Glomerular endothelial cell (primary cell): ENCODE results near the gene ZDBF2. TPM values are rescaled to one million over a fixed set of nuclear protein-coding genes. Genes with fewer than 3 reads are reported as not detected.
"Not testable (repeated sequence)": the region's sequence is repeated elsewhere in the genome, so short reads cannot be mapped to it uniquely, and the experiment has no call there.

Experiments
- DNase-seq: peaks from one replicate; pipeline ENCODE4 v3.0.0-alpha.2; 2011; ENCODE audit warnings: low read depth, low spot score; ENCODE audit errors: extremely low read depth
- total RNA-seq: library from RNA; depleted of rRNA; stranded (reverse); fragments of >200 nt; gene quantifications from 2 replicates; pipeline ENCODE4 v1.2.3, GENCODE V29; 2015

ZDBF2 gene
- total RNA-seq, result 6.3 and 8.2 TPM in 2 replicates

DNA sequence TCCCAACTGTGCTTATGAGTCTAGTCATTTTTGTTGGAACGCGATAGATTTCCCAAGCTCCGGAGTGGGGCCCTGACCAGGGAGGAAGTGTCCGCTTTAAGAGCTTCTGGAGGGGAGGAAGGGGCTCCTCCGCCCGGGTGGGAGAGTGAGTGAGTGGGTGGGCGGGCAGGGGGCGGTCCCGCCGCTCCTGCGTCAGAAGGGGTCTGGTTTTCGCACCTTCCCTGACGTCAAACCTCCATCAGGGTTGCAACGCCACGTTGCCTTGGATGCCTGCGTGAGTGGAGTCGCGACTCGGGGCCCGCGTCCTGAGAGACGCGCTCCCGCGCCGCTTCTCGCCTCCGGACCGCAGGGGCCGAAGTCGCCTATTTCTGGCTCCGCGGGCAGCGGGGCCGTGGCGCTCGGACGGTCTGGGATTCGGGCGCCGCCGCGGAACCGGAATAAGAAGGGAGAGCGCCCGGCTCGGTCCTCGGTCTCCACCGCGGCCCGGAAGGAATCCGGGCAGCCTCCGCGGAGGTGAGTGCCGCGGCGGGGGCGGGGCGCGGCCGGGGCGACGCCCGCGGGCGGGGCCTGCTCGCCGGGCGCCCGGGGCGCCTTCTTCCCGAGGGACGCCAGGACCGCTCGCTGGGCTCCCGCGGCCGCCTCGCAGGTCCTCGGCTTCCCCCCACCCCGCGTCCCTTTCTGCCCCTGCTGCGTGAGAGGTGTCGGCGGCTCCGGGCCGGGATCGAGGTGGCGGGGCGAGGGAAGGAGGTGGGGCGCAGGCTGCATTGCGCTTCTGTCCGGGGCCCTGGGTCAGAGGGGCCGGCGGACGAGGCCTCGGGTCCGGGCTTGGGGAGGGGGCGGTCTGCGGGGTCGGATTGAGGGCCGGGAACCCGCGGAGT, at the start of gene ZDBF2:
Gene ZDBF2 (plus strand): TSS at position 230 of the 878 bp plus-strand sequence. CDS start 7,187 bp downstream, outside the sequence.
- no peak for DNase-seq

DNA sequence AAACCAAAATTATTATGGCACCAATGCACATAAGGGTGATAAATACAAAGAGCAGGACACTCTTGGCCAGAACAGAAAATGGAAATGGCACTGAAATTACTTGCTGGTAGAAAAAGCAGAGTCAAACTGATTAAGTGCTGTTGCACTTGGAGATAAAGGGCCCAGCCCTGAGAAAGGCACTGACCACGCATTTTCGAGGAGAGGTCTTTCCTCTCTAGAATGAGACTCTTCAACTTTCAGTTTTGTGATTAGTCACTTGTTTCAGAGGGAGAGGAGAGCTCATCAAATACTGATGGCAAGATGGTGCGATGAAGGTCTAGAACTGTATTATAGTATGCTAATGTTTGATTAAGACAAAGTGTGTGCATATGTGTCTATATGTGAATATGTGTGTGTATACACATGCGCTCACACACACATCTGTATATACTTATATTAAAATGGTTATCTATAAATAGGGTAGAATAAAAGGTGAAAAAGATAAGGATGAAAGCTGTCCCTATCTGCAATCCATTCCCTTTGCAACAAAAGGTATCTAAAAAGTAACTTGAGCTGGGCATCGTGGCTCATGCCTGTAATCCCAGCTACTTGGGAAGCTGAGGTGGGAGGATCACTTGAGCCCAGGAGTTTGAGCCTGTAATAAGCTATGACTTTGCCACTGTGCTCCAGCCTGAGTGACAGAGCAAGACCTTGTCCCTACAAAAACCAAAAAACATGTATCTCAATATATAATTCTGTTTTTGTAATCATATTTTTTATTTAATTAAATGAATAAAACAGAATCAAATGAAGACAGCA, 48.8 kb upstream of the ZDBF2 start:
- DNase-seq, result no peak

DNA sequence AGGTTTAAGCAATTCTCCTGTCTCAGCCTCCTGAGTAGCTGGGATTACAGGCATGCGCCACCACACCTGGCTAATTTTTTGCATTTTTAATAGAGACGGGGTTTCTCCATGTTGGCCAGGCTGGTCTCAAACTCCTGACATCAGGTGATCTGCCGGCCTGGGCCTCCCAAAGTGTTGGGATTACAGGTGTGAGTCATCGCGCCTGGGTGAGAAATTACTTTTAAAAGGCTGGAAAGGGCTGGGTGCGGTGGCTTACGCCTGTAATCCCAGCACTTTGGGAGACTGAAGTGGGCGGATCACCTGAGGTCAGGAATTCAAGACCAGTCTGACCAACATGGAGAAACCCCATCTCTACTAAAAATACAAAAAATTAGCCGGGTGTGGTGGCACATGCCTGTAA, 45.8 kb upstream of the ZDBF2 start:
- DNase-seq, result not testable (repeated sequence)

DNA sequence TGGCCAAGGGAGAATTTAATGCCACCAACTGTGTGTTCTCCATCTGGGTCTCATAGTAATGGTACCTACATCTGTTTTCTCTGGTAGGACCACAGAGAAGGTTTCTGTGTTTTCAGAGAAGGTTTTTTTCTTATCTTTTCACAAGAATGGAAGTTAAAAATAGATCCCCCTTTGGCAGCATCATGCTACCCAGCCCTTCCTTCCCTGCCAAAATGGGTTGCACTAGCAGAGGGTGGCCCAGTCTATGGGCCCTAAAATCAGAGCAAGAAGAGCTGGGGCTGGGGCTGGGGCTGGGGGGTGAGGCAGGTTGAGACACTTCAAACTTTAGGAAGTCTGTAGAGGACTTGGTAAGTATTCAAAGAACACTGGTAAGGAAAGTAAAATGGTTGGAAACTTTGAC, 44.8 kb upstream of the ZDBF2 start:
- DNase-seq, result no peak

DNA sequence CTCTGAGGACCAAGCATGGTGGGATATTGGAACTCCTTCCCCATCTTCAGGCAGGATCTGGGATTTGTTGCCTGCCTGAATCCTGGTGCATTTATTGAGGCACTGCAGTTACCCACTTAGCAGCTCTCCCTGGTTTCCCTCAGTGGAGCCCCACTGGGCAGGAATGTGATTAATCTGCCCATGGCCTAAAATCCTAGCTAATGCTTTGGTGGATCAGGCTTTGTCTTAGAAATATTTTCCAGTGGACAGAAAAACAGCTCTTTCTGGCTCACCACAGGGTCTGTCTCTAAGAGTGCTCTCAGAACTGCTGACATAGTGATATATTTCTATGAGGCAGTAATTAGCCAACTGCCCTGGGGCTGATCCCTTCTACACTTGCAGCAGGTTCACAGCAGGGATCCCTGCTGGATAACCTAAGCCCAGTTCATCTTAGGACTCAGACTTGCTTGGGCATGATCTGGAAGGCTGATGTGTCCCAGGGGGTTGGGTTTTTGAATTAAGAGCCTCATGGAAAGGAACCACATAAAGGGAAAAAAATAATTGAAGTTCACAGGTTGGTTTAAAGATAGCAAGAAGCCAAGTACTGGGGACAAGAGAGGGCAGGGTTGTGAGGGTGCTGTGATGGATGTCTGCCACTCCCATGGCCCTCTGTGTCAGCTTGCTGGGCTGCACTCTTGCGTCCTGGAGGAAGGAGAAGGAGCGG, 44.3 kb upstream of the ZDBF2 start:
- DNase-seq, result no peak

DNA sequence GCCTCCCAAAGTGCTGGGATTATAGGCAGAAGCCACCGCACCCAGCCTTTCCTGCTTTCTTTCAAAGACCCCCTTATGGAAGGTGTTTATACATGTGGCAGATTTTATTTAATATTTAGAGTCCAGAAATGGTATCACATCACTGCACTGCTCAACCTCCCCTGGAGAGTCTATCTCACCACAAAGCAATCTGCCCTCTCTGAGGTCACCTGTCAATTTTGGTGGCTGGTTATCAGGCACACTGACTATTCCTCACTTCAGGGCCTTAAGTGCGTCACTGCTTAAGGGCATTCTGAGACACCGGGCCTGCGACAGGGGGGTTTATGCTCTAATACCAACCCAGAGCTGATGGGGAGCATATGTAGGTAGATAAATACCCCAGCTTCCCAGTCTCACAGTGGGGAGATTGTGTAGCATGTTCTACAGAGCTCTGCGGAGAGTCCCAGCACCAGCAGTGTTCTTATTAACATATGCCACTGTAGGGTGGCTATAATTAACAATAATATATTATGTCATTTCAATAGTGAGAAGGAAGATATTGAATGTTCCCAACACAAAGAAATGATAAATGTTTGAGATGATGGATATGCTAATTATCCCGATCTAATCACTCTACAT, 42.7 kb upstream of the ZDBF2 start:
- DNase-seq, result no peak

DNA sequence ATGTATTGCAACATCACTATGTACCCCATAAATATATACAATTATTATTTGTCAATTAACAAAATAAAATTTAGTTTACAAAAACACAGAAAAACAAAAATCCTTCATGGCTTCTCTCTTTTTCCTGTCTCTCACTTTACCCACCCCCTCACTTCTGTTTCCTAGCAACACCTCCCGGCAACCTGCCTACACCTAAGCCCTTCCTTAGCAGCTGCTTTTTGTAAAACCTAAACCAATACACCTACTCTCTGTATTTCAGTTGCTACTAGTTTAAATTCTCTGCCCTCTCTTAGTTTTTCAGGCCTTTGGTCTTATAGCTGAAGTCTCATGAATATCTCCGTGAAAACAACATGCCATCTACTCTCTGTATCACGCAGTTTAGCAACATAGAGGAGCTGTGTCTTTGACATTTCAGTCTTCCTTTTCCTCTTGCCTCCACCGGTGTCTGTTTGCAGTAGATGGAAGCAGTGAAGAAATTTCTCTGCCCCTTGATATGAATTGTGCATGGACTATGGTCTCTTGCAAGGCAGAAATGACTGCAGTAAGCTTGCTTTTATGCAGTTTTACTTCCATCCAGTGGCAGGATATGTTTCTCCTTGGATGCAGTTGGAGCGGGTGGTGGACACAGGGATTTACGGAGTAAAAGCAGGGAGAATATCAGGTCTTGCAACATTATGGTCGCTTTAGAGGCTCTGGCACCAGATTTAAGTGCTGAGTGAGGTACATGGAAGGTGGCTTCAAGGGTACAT, 42.0 kb upstream of the ZDBF2 start:
- DNase-seq, result no peak

DNA sequence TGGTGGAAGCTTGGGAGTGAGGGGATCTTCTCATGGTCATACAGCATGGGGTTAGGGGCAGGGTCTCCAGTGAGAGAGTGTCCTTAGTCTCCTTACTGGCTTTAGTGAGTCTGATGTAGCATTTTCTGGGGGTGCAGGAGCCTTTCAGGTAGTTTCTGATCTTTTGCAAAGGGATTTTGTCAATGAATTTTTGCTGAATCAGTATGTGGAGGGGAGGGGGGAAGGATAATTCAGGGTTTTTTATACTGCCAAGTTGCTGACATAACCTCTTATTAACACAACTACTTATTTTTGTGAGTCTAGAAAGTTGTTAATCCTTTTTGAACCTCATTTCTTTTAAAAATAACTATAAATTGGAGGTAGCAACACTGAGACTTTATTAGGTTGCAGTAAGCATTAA, 35.3 kb upstream of the ZDBF2 start:
- no peak for DNase-seq

DNA sequence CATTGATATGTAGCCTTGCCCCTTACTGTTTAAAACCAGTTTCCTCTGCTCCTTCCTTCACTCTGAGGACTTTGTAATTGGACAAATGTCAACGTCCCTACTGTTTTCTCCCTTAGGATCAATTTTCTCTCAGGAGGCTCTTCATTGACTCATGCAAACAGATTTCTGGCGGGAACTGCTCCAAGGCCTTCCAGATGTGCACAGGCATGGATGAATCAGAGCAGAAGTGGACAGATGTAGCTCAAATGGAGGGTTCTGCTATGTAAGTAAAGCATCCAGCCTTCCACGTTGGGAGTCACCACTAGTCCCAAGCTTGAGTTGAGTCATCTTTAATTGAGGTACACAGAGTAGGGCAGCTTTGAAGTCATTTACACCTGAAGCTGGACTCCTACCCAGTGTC, 34.1 kb upstream of the ZDBF2 start:
- no peak for DNase-seq

DNA sequence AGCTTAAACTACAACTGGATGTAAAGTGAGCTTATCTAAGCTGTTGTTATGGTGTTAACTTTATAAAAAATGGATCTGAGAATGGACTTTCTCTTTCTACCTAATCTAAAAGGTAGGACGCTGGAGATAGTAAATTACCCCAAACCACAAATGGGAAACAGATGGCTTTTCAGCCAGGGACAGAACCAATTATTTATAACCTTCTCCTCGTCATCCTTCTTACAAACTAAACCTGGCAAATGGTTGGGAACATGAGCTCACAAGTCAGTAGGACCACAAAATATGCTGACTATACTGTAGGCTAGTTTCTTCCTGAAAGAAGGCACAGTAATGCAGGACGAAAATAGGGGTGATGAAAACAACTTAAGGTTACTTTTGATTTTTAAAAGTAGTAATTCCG, 32.7 kb upstream of the ZDBF2 start:
- DNase-seq, result no peak

DNA sequence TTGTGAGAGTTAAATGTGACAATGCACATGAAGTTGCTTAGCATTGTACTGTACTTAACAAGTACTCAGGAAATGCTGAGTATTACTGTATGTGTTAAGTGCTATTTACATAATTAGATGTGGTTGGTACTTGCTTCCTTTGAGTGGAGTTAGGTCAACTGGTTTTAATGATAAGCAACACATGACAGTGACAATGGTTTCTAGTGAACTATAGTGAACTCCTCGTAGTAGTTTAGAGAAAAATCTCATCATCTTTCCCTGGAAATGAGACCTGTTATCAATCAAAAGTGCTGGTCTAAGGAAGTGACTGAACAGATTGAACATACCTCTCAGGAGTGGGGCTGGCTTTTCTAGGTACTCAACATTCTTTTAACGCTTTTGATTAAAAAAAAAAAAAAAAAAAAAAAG, 29.2 kb upstream of the ZDBF2 start:
- DNase-seq, result no peak

DNA sequence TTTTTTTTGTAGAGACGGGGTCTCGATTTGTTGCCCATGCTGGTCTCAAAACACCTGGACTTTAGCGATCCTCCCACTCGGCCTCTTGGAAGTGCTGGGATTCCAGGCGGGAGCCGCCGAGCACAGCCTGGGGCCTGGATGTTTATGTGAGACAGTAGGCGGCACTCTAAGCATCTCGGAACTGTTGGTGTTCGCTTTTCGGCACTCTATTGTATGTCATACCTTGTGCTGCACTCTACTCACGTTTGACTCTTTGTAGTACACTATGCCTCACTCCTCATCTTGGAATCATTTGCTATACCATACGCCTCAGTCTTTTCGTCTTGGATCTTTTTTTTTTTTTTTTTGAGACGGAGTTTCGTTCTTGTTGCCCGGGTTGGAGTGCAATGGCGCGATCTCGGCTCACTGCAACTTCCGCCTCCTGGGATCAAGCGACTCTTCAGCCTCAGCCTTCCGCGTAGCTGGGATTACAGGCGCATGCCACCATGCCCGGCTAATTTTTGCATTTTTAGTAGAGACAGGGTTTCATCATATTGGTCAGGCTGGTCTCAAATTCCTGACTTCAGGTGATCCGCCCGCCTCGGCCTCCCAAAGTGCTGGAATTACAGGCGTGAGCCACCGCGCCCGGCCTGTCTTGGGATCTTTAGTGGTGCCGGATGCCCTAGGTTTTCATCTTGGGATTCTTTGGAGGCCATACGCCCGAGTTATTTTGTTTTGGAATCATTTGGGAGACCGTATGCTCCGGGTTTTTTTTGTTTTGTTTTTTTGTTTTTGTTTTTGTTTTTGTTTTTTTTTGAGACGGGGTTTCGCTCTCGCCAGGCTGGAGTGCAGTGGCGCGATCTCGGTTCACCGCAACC, 24.2 kb upstream of the ZDBF2 start:
- no peak for DNase-seq

DNA sequence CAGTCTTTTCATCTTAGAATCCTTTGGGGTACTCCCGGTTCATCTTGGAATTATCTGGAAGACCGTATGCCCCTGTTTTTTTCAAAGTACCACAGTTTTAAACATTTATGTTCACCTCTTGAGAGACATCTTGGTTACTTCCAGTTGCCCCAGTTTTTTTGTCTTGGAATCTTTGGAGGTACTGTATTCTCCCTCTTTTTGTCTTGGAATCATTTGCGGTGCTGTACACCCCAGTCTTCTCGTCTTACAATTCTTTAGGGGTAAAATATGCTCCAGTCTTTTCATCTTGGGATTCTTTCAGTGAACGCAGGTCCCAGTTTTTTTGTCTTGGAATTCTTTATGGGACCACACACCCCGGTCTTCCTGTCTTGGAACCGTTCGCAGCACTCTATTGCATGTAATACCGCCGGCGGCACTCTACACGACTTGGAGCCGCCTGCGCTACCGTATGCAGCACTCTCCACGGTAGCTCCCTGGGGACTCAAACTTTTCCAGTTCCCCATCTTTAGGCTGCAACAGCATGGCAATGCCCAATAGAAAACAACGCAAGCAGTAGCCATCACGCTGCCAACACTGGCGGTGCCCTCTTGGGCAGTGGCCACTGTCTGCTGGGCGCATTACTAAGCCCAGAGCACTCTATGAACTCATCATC, 21.2 kb upstream of the ZDBF2 start:
- DNase-seq, result no peak

DNA sequence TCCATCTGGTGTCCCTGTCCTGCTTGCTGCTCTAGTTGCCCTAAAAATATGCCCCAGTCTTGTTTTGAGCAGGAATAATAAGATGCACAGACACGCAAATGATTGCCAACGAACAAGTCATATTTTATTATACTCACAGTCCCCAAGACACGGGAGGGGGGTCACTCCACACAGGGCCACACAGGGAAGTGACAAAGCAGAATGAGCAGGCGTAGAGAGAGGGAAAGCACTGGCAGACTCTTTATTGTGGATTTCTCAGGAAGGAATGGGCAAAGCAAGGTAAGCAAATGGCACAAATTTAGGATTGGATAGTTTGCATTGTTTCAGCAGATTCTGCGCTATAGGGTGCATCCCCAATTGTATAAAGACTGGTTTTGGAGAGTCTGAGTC, 20.7 kb upstream of the ZDBF2 start:
- no peak for DNase-seq

DNA sequence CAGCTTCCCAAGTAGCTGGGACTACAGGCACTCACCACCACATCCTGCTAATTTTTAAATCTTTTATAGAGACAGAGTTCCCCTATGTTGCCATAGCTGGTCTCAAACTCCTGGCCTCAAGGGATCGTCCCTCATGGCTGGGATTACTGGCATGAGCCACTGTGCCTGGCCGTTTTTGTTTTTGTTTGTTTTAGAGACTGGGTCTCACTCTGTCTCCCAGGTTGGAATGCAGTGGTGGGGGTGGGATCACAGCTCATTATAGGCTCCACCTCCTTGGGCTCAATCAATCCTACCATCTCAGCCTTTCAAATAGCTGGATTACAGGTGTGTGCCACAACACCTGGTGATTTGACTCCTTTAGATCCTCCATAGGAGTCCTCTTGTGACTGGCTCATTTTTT, 19.5 kb upstream of the ZDBF2 start:
- DNase-seq, result no peak

DNA sequence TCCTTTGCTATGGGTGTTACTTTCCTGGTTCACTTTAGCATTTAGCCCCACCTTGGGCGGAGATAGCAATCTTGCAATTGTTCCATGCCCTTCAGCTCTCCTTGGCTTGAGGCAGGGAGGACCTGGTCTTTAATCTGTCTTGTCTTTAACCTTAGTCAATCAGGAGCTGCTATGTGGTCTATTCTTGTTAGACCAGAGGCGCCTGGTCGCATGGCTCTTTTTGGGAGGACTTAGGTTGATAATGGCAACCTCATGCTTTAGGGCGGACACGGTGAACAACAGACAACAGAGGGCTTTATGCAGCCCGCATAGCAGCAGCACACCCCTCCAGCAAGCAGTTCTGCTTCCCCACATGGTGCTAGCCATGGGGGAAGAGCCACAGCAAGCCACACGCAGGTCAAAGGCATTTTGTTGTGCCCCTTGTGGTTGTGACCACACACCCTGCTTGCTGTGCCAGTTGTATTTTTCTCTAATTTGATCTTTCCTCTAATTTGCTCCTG, 17.7 kb upstream of the ZDBF2 start:
- DNase-seq, result no peak

DNA sequence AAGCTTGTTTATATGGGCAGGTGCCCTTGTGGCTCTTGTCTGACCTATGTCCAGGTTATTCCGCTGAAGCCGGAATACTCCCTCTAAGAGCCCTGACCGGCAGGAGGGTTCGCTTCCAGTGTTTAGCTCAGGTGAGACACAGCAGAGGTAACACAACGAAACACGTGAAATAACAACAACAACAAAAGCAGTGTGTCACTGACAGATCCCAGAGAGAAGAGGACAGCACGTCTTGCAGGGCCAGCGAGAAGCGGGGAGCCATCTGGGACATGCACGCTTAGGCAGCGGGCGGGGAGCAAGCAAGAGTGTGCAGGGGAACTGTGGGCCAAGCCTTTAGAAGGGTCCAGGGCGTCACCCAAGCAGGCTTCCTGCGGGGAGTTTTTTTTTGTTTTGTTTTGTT, 17.1 kb upstream of the ZDBF2 start:
- no peak for DNase-seq

DNA sequence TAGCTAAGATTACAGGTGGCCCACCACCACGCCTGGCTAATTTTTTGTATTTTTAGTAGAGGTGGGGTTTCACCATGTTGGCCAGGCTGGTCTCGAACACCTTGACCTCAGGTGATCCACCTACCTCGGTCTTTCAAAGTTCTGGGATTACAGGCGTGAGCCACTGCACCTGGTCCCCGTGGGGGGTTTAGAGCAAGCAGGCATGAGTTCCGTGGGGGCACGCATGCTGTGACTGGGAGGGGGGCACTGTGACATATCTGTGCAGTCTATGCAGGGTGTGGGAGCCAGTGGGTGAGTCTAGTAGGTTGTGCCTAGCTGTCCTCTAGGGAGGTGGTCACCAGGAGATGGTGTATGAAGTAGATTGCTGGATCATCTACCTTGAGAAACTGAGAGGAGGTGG, 16.6 kb upstream of the ZDBF2 start:
- no peak for DNase-seq

DNA sequence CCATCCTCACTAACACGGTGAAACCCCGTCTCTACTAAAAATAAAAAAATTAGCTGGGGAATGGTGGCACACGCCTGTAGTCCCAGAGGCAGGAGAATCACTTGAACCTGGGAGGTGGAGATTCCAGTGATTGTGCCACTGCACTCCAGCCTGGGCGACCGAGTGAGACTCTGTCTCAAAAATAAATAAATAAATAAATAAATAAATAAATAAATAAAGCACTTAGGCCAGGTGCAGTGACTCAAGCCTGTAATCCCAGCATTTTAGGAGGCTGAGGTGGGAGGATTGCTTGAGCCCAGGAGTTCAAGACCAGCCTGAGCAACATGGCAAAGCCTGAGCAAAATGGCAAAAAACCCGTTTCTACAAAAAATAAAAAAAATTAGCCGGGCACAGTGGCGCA, 15.8 kb upstream of the ZDBF2 start:
- not testable (repeated sequence) for DNase-seq
